GM21786 (cell line): ENCODE data around the gene HERC2.
"Not testable (repeated sequence)": the region's sequence is repeated elsewhere in the genome, so short reads cannot be mapped to it uniquely, and the experiment has no call there.

Experiments
- ATAC-seq: cut with Tn5 transposase; IDR thresholded peaks from one replicate; pipeline ENCODE4 v1.9.1; 2021; ENCODE audit not compliant: unreplicated experiment

Gene HERC2

GRCh38 chr15:28227303-28227702 is 94.7 kb downstream of the HERC2 start:
- ATAC-seq = not testable (repeated sequence)

GRCh38 chr15:28222612-28223011 is 99.4 kb downstream of the HERC2 start:
- not testable (repeated sequence) for ATAC-seq

- not testable (repeated sequence) for ATAC-seq
Observed at GRCh38 chr15:28221696-28222095, 100.3 kb downstream of the HERC2 start.

GRCh38 chr15:28219116-28219515 is 102.9 kb downstream of the HERC2 start:
- no peak for ATAC-seq

GRCh38 chr15:28216946-28217546 is 104.9 kb downstream of the HERC2 start:
- not testable (repeated sequence) for ATAC-seq

GRCh38 chr15:28215521-28215920 is 106.5 kb downstream of the HERC2 start:
- ATAC-seq = not testable (repeated sequence)

- ATAC-seq = not testable (repeated sequence)
Observed at GRCh38 chr15:28214006-28214790, 107.8 kb downstream of the HERC2 start.

- not testable (repeated sequence) for ATAC-seq
Observed at GRCh38 chr15:28213393-28213792, 108.6 kb downstream of the HERC2 start.

GRCh38 chr15:28208583-28208982 is 113.4 kb downstream of the HERC2 start:
- ATAC-seq = no peak

GRCh38 chr15:28205640-28206039 is 116.3 kb downstream of the HERC2 start:
- ATAC-seq = not testable (repeated sequence)

- not testable (repeated sequence) for ATAC-seq
Observed at GRCh38 chr15:28203055-28203828, 118.7 kb downstream of the HERC2 start.

- ATAC-seq = not testable (repeated sequence)
Observed at GRCh38 chr15:28202124-28202523, 119.9 kb downstream of the HERC2 start.

- not testable (repeated sequence) for ATAC-seq
Observed at GRCh38 chr15:28198215-28198614, 123.8 kb downstream of the HERC2 start.

GRCh38 chr15:28197694-28198093 is 124.3 kb downstream of the HERC2 start:
- ATAC-seq = not testable (repeated sequence)

GRCh38 chr15:28196581-28196980 is 125.4 kb downstream of the HERC2 start:
- not testable (repeated sequence) for ATAC-seq

GRCh38 chr15:28192772-28193171 is 129.2 kb downstream of the HERC2 start:
- ATAC-seq = no peak

GRCh38 chr15:28191832-28192231 is 130.1 kb downstream of the HERC2 start:
- no peak for ATAC-seq

GRCh38 chr15:28190391-28191174 is 131.4 kb downstream of the HERC2 start:
- ATAC-seq = no peak

GRCh38 chr15:28185148-28185895 is 136.7 kb downstream of the HERC2 start:
- no peak for ATAC-seq

- ATAC-seq = no peak
Observed at GRCh38 chr15:28184166-28184565, 137.8 kb downstream of the HERC2 start.
